Heart right ventricle (tissue), 16 donors: ENCODE results near the gene IER3. TPM values are rescaled to one million over a fixed set of nuclear protein-coding genes. Genes with fewer than 3 reads are reported as not detected.
"Not testable (repeated sequence)": the region's sequence is repeated elsewhere in the genome, so short reads cannot be mapped to it uniquely, and the experiment has no call there.

Experiments
- ATAC-seq, 8 donors: fragments of 200-7000 bp; cut with Tn5 transposase; one replicate each; pipeline ENCODE4 v1.9.1; 2020; ENCODE audit warnings: mild to moderate bottlenecking in 8 of 8, moderate library complexity in 8 of 8, moderate number of reproducible peaks in 1 of 8
- DNase-seq, 2 donors: peaks; one replicate each; pipeline ENCODE4 v3.0.0-alpha.2; 2020
- H3K27ac ChIP-seq, 10 donors: fragments of 200-600 bp; sonication (generic) in 2 of 10; one replicate each; pipeline versions ENCODE4 v1.5.0 to v1.8.0; 2020 to 2022; ENCODE audit warnings: mild to moderate bottlenecking in 3 of 10
- H3K27me3 ChIP-seq, 7 donors: fragments of 200-600 bp; one replicate each; pipeline ENCODE4 v1.8.0; 2021 to 2022; ENCODE audit warnings: mild to moderate bottlenecking in 2 of 7
- H3K36me3 ChIP-seq, 9 donors: fragments of 200-600 bp; sonication (generic) in 1 of 9; one replicate each; pipeline versions ENCODE4 v1.5.0 to v1.8.0; 2020 to 2022; ENCODE audit warnings: mild to moderate bottlenecking in 2 of 9
- H3K4me1 ChIP-seq, 9 donors: fragments of 200-600 bp; sonication (generic) in 1 of 9; one replicate each; pipeline versions ENCODE4 v1.5.0 to v1.8.0; 2020 to 2022; ENCODE audit warnings: mild to moderate bottlenecking in 4 of 9
- H3K4me3 ChIP-seq, 10 donors: fragments of 200-600 bp; sonication (generic) in 2 of 10; one replicate each; pipeline versions ENCODE4 v1.5.0 to v1.8.0; 2020 to 2022; ENCODE audit warnings: mild to moderate bottlenecking in 7 of 10, moderate library complexity in 2 of 10
- H3K9me3 ChIP-seq, 11 donors: fragments of 200-600 bp in 10 of 11; sonication (generic) in 2 of 11; one replicate each; pipeline versions ENCODE4 v1.5.0 to v1.8.0; 2013 to 2022; ENCODE audit warnings: mild to moderate bottlenecking in 2 of 11, control low read depth in 1 of 11, moderate library complexity in 1 of 11
- WGBS, 2 donors: extraction: QIAGEN DNeasy Blood & Tissue Kit; methylation state at CpG; one replicate each; pipeline ENCODE4 v1.1.7; 2013; ENCODE audit warnings: inconsistent platforms in 1 of 2; 5-methylcytosine and 5-hydroxymethylcytosine counted together
- intact Hi-C, 10 donors: fragments of 100-400 bp; cut with DNase I; formaldehyde crosslinking; loops; one replicate each; pipeline versions ENCODE4 v1.11.1 to v1.14.2; 2022
- polyA plus RNA-seq, 2 donors: library from polyadenylated mRNA; stranded (reverse); fragments of 200-250 nt; gene quantifications; one replicate each; pipeline ENCODE4 v1.2.3, GENCODE V29; 2013
- total RNA-seq, 10 donors: library from RNA; stranded (reverse); fragmentation: NEBNext Ultra II Directional in 3 of 10; extraction: Animal tissue kit (Norgen Biotek cat#: 25700) in 3 of 10; gene quantifications; one replicate each; pipeline versions ENCODE4 v1.2.1 to v1.2.4, GENCODE V29; 2021 to 2023
- TF ChIP-seq, protein P1 (sequence below), 9 donors: fragments of 200-600 bp; sonication (generic) in 2 of 9; IDR thresholded peaks; one replicate each; pipeline versions ENCODE4 v1.5.0 to v1.8.0; 2021 to 2022; ENCODE audit warnings: antibody characterized with exemption in 9 of 9, mild to moderate bottlenecking in 5 of 9, moderate library complexity in 1 of 9
- donor health status: Arrhythmogenic right ventricular cardiomyopathy.
- donor health status: ischemic (EF 13 %, LVEDD 7.1; RV severe dilation, severe dysfunction).
- donor health status: healthy with polysubstance abuse.
- donor health status: DM: no; HTN: yes; CAD: no.
- donor health status: DM: no; HTN: no; CAD: no.
- donor health status: ischemic (EF 25% LVEDD 6.9; RV normal size, moderate dysfunction).
- donor health status: ischemic (EF 25% LVEDD 5.7; RV mildly dilated, moderate dysfunction).
- donor health status: healthy.
- donor health status: DM: yes; HTN: yes; CAD: no.
- donor health status: Ischemic cardiomyopathy.
- donor health status: ischemic (EF 35%, LVEDD 5.7; RV mildly dilated, moderate dysfunction).
- donor health status: nonischemic (EF 11% LVEDD 7.7; RV severe dilation, severe dysfunction).
- donor health status: DM: yes; HTN: yes; CAD: no.
- donor health status: PGD.
- donor health status: ischemic (EF 29% LVEDD 5.4; RV normal size, mild dysfunction).
- donor health status: nonischemic (EF 23%, LVEDD 6.1; RV moderate dilation, normal function).

IER3 gene
- total and polyA plus RNA-seq, 12 donors = 15.6 to 309 (median 103) TPM

DNA sequence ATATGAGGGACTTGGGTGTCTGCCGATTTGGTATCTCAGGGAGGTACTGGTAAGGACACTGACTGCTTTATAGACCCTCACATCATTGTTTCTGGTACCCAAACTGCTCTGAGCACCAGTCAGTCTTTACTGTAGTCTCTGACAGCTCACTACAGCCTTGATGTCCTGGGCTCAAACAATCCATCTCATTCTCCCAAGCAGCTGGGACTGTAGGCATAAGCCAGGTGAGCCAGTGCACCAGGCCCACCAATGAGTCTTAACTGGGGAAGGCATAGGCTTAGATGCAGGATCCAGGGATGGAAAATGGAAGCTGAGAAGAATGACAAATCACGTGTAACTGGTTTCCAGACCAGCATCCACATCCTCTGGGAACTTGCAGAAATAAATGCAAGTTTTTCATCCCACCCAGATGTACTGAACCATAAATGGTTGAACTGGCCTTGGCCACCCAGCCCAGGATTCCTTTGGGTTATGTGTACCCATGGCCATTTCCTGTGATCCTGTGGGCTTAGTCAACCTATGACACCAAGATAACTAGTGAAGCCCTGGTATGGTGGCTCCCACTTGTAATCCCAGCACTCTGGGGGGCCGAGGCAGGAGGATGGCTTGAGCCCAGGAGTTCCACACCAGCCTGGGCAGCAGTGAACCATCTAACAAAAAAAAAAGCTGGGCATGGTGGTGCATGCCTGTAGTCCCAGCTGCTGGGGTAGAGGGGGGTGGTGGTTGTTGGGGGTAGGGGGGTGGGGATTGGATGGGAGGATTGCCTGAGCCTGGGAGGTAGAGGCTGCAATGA is 18.4 kb downstream of the IER3 start:
- Histone ChIP-seq H3K36me3 (peaks cover 0 to 94% (median 61%) of the 10 kb centered on the region in 9 donors), H3K4me3 (no peak overlapping the region), H3K9me3 (no peaks in the 10 kb centered on the region), H3K27me3 (no peaks in the 10 kb centered on the region), H3K27ac (peak overlapping the region in 4 of 10 donors; percentile 5 to 47 (median 32)), H3K4me1 (peaks cover 7 to 57% (median 49%) of the 10 kb centered on the region in 9 donors)
- ATAC-seq = no peak
- intact Hi-C loops = loop anchor here in 5 of 10 donors (5.0 to 10.0 kb wide), 4 partner anchors 149 to 244 kb away; partner anchors contain the start of genes GNL1 (in 2 of the 5), PRR3 (in 2 of the 5) and HLA-E (in 1 of the 5)
- TF ChIP-seq, protein P1, sequence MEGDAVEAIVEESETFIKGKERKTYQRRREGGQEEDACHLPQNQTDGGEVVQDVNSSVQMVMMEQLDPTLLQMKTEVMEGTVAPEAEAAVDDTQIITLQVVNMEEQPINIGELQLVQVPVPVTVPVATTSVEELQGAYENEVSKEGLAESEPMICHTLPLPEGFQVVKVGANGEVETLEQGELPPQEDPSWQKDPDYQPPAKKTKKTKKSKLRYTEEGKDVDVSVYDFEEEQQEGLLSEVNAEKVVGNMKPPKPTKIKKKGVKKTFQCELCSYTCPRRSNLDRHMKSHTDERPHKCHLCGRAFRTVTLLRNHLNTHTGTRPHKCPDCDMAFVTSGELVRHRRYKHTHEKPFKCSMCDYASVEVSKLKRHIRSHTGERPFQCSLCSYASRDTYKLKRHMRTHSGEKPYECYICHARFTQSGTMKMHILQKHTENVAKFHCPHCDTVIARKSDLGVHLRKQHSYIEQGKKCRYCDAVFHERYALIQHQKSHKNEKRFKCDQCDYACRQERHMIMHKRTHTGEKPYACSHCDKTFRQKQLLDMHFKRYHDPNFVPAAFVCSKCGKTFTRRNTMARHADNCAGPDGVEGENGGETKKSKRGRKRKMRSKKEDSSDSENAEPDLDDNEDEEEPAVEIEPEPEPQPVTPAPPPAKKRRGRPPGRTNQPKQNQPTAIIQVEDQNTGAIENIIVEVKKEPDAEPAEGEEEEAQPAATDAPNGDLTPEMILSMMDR (IDR thresholded peaks at IDR 0.05) = no peak
- no peak for DNase-seq
- 58 to 61% methylated on average over 3 of the region's 3 CpGs for WGBS, 2 donors

GRCh38 chr6:30724906-30725667 is 19.3 kb downstream of the IER3 start:
- no peaks in the 10 kb centered on the region for H3K27me3 ChIP-seq
- intact Hi-C loops = loop anchor here in 7 of 10 donors (5.0 to 10.0 kb wide), 8 partner anchors 98 to 243 kb away; partner anchors contain the start of genes GNL1 (in 3 of the 7), PRR3 (in 3 of the 7), ATAT1 (in 1 of the 7) and HLA-E (in 1 of the 7)
- peaks cover 3 to 50% (median 41%) of the 10 kb centered on the region in 9 donors for H3K4me1 ChIP-seq
- TF ChIP-seq, protein P1 (IDR thresholded peaks at IDR 0.05) = no peak
- H3K4me3 ChIP-seq = no peak overlapping the region
- peak overlapping the region in 4 of 10 donors; percentile 5 to 47 (median 32) for H3K27ac ChIP-seq
- WGBS, 2 donors = 30 to 32% methylated on average over 6 of the region's 6 CpGs
- ATAC-seq = no peak
- no peak for DNase-seq
- H3K9me3 ChIP-seq = no peaks in the 10 kb centered on the region
- peaks cover 0 to 86% (median 58%) of the 10 kb centered on the region in 9 donors for H3K36me3 ChIP-seq

DNA sequence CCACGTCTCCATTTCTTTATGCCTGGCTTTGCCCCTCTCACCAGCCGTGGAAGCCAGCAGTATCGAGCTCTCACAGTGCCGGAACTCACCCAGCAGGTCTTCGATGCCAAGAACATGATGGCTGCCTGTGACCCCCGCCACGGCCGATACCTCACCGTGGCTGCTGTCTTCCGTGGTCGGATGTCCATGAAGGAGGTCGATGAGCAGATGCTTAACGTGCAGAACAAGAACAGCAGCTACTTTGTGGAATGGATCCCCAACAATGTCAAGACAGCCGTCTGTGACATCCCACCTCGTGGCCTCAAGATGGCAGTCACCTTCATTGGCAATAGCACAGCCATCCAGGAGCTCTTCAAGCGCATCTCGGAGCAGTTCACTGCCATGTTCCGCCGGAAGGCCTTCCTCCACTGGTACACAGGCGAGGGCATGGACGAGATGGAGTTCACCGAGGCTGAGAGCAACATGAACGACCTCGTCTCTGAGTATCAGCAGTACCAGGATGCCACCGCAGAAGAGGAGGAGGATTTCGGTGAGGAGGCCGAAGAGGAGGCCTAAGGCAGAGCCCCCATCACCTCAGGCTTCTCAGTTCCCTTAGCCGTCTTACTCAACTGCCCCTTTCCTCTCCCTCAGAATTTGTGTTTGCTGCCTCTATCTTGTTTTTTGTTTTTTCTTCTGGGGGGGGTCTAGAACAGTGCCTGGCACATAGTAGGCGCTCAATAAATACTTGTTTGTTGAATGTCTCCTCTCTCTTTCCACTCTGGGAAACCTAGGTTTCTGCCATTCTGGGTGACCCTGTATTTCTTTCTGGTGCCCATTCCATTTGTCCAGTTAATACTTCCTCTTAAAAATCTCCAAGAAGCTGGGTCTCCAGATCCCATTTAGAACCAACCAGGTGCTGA is 20.3 kb downstream of the IER3 start:
- H3K36me3 ChIP-seq = peaks cover 0 to 76% (median 49%) of the 10 kb centered on the region in 9 donors
- intact Hi-C loops = loop anchor here in 9 of 10 donors (2.0 to 10.0 kb wide), 9 partner anchors 43 to 239 kb away; partner anchors contain the start of genes GNL1 (in 3 of the 9), PRR3 (in 3 of the 9), ATAT1 (in 1 of the 9) and HLA-E (in 1 of the 9)
- H3K27ac ChIP-seq = peak overlapping the region in 2 of 10 donors; percentile 36 to 47

GRCh38 chr6:30723159-30723842 is 21.0 kb downstream of the IER3 start:
- peak overlapping the region in 3 of 10 donors; percentile 88 to 90 (median 89) for H3K4me3 ChIP-seq
- 51 to 61% methylated on average over 16 of the region's 16 CpGs for WGBS, 2 donors
- intact Hi-C loops = loop anchor here in 9 of 10 donors (2.0 to 10.0 kb wide), 9 partner anchors 42 to 238 kb away; partner anchors contain the start of genes GNL1 (in 3 of the 9), PRR3 (in 3 of the 9), ATAT1 (in 1 of the 9) and HLA-E (in 1 of the 9)
- H3K4me1 ChIP-seq = peaks cover 7 to 65% (median 56%) of the 10 kb centered on the region in 9 donors
- H3K27me3 ChIP-seq, H3K9me3 ChIP-seq, ATAC-seq, DNase-seq: not testable (repeated sequence)
- peaks cover 0 to 68% (median 41%) of the 10 kb centered on the region in 9 donors for H3K36me3 ChIP-seq
- peak overlapping the region in 2 of 10 donors; percentile 98 to 99 for H3K27ac ChIP-seq

More for the DNA sequence above, 20.3 kb downstream of the IER3 start:
- 56 to 60% methylated on average over 29 of the region's 29 CpGs for WGBS, 2 donors
- TF ChIP-seq, protein P1 (IDR thresholded peaks at IDR 0.05) = peak in 2 of 9 donors; percentile 10 to 11
- not testable (repeated sequence) for H3K27me3 ChIP-seq, H3K9me3 ChIP-seq, DNase-seq, ATAC-seq, H3K4me3 ChIP-seq
- H3K4me1 ChIP-seq = peaks cover 7 to 57% (median 48%) of the 10 kb centered on the region in 9 donors
